ENCODE measurements around the gene TROAP.

Gene TROAP

DNA sequence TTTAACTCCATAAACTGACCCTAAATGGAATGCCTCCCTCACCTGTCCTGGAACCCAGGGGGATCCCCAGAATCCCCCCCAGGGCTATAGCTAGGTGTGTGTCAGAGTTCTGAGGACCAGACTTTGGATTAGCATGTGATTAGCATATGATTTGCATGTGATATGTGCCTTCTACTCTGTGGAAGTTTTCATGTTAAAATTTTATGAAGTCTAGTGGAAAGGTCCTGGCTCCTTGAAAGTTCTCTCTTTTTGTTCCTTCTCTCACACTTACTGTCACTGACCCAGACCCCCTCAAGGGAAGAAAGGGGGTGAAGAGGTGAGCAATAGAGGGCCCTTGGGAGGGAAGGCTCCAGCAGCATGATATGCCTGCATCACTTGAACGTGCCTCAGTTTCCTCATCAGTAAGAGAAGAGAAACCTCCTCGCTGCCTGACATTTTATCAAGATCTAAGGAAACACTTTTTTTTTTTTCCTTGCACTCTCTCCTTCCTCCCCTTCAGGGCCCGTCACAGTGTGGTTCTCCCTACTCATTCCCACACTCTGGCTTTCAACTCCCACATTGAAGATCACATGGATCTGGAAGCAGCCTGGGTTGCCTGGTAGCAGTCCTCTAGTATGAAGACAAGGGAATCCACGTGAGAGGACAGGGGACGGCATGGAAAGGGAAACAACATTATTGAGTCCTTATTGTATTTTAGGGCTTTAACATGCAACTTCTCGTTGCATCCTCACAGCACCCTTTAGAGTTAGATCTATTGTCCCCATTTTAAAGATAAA lies 17.2 kb downstream of the TROAP start:
- DNase-seq (ENCODE audit: low read depth) = no peak
- H3K4me3 ChIP-seq (ENCODE audit: control insufficient read depth, low read depth, low read length) = no peak overlapping the region
- TF ChIP-seq, protein P1, sequence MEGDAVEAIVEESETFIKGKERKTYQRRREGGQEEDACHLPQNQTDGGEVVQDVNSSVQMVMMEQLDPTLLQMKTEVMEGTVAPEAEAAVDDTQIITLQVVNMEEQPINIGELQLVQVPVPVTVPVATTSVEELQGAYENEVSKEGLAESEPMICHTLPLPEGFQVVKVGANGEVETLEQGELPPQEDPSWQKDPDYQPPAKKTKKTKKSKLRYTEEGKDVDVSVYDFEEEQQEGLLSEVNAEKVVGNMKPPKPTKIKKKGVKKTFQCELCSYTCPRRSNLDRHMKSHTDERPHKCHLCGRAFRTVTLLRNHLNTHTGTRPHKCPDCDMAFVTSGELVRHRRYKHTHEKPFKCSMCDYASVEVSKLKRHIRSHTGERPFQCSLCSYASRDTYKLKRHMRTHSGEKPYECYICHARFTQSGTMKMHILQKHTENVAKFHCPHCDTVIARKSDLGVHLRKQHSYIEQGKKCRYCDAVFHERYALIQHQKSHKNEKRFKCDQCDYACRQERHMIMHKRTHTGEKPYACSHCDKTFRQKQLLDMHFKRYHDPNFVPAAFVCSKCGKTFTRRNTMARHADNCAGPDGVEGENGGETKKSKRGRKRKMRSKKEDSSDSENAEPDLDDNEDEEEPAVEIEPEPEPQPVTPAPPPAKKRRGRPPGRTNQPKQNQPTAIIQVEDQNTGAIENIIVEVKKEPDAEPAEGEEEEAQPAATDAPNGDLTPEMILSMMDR (IDR thresholded peaks at IDR 0.05; ENCODE audit: control insufficient read depth, insufficient read depth, low read depth, low read length, missing control alignments) = no peak

DNA sequence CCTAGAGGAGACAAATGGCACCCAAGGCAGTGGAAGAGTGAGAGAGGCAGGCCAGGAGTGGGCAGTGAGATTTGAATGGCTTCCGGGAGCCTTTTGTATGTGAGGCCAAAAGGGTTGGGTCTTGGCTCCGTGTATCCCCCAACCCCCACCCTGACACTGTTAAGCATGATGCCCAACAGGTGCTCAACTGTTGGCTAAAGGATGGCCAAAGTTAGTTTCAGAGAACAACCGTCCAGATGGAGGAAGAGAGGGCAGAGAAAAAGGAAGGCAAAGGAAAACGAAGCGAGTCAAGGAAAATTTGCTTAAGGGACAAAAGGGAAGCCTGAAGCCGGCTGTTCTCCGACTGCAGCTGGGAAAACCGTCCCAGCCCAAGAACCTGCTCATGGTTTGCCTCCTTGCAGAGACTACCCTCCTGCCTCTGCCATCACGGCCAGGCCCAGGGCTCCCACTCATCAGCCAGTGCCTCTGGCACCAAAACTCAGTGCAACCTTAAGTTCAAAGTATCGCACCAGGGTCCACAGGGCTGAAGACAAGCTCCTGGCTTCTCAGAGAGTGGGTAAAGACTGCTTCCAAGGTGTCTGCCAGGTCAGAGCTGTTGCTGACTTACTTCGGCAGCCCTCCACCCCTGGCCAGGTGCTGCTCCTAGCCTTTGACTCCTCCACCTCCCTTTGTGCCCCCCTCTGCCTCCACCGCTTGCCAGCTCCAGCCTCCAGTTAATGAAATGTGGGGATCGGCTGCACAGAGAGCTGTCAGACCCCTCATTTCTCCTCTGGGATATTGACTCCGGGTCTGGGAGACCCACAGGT lies 18.1 kb downstream of the TROAP start:
- TF ChIP-seq, protein P1 (IDR thresholded peaks at IDR 0.05; ENCODE audit: control insufficient read depth, insufficient read depth, low read depth, low read length, missing control alignments) = no peak
- no peak for DNase-seq (ENCODE audit: low read depth)
- no peak overlapping the region for H3K4me3 ChIP-seq (ENCODE audit: control insufficient read depth, low read depth, low read length)

DNA sequence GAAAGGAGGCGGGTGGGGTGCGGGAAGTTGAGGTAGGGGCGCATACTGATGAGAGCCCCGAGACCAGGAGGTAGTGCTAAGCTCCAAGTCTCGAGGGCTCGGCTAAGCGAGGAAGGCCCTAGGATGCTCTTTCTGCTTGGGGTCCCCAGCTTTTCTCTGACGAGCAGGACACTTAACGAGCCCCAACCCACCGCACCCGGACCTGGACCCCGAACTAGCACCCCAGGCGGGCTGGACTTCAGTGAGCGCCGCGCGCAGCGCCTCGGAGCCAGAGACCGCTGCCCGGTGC lies 18.7 kb downstream of the TROAP start:
- DNase-seq (ENCODE audit: low read depth) = no peak
- TF ChIP-seq, protein P1 (IDR thresholded peaks at IDR 0.05; ENCODE audit: control insufficient read depth, insufficient read depth, low read depth, low read length, missing control alignments) = no peak
- no peak overlapping the region for H3K4me3 ChIP-seq (ENCODE audit: control insufficient read depth, low read depth, low read length)

DNA sequence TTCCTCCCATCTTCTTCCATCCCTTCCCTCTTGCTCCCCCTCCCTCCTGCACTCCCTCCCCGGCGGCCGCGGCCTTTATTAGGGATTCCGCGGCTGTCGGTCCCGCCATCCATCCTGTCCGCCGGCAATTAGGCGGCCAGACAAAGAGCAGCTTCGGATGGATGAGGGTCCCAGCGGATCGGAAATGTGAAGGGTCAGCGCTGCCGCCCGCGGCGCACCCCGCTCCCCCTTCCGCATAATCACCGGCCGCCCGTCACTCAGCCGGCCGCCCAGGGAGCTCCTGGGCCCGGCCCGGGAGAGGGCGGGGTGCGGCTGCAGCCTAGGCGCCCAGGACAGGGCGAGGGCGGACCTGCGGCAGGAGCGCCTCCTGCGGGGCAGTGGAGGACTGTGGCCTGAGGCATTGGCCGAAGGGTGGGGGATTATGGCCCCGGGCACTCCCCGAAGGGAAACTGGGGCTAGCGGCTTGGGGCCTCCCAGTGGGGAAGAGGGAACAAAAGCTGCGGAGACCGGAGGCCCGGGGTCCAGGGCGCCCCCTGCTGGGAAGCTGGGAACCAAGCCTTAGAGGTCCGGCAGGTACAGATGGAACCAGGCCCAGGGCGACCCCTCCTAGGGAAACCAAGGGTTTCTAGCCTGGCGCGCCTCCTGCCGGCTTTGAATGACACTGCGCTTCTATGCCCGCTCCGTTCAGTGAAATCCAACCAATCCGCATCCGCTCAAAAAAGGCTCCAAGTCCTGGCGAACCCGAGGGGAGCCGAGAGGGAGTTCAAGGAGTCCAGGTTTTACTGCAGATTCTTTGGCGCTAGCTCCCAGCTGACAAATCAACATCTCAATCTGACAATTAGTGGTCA lies 19.2 kb downstream of the TROAP start:
- no peak for DNase-seq (ENCODE audit: low read depth)
- H3K4me3 ChIP-seq (ENCODE audit: control insufficient read depth, low read depth, low read length) = peak overlapping the region; percentile 34
- TF ChIP-seq, protein P1 (IDR thresholded peaks at IDR 0.05; ENCODE audit: control insufficient read depth, insufficient read depth, low read depth, low read length, missing control alignments) = peak; percentile 79

DNA sequence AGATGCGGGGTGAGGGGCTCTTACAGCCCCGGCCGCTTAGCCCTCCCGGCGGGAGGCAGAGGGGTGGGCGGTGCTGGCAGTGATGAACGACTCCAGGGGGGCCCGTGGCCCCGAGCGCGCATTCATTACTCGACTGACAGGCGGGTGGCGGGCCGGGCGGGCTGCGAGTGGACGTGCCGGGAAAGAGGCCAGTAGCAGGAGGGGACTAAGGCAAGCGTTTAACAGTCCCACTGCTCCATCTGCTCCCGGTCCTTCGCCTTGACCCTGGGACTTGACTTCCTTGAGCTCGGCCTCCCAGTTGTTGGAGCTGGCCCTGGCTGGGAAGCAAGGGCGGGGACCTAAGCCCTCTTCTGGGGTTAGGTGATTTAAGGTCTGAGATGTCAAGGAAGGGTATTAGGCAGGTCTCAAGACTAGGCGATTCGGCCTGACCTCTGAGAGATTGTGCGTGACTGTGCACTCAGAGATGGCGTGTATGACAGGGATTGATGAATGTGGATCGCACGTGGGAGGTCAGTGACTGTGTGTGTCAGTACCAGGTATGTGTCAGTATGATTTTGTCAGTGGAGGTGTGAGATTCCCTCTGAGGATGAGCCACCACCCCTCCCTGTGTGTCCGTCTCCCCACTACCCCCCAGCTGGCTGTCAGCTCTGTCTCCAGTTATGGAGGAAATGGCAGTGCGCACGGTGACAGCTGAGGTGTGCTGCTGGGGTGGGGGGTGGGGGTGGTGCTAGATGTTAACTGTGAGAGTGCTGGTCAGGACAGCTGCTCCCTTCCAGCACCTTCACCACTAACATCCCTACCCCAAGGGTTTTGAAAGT lies 20.1 kb downstream of the TROAP start:
- peak overlapping the region; percentile 29 for H3K4me3 ChIP-seq (ENCODE audit: control insufficient read depth, low read depth, low read length)
- TF ChIP-seq, protein P1 (IDR thresholded peaks at IDR 0.05; ENCODE audit: control insufficient read depth, insufficient read depth, low read depth, low read length, missing control alignments) = no peak
- no peak for DNase-seq (ENCODE audit: low read depth)

All from AG09309 (cell line).